ENCODE results near the gene GCNA. TPM values are rescaled to one million over a fixed set of nuclear protein-coding genes. Genes with fewer than 3 reads are reported as not detected.
A peak's percentile ranks its signal among the peaks of the same experiment; 100 is the strongest.

Gene GCNA
- polyA plus RNA-seq, 1 of the 3 experiments (the other 2 are of a cell fraction) = 1.8 TPM

GRCh38 chrX:71533516-71533850 lies 44.8 kb upstream of the GCNA start:
- Histone ChIP-seq H3F3A (replicated peaks; ENCODE audit: insufficient read depth) (peaks cover 12% of the 10 kb centered on the region), H2AFZ (ENCODE audit: low read depth) (0 out of 2 replicates have a peak overlapping the region, but pooled peaks have one; percentile 4), H3K36me3 (replicated peaks in 1 of 2; ENCODE audit: control insufficient read depth in 1 of 2, insufficient read depth in 2 of 2, low read length in 1 of 2) (peaks cover 6 to 8% of the 10 kb centered on the region in 2 experiments), H3K9me3 (no peaks in the 10 kb centered on the region), H3K4me1 (ENCODE audit: control insufficient read depth in 1 of 2, insufficient read depth in 2 of 2, low read depth in 1 of 2, low read length in 1 of 2) (peaks cover 0 to 8% of the 10 kb centered on the region in 2 experiments; a peak in 2 of 4 replicates), H4K20me1 (ENCODE audit: insufficient read depth) (peaks cover 41% of the 10 kb centered on the region), H3K27ac (ENCODE audit: low read depth in 2 of 2, low read length in 1 of 2) (peak overlapping the region; percentile 80 to 89), H3K27me3 (ENCODE audit: insufficient read depth) (peaks cover 14% of the 10 kb centered on the region; the same call in 1 of the 2 replicates), H3K9ac (peak overlapping the region; percentile 87), H3K79me2 (ENCODE audit: insufficient read depth) (peaks cover 56% of the 10 kb centered on the region), H3K4me3 (ENCODE audit: low read depth in 2 of 2, low read length in 1 of 2) (peak overlapping the region; percentile 61 to 72), H3K4me2 (peak overlapping the region; percentile 68), H3K9me2 (no peaks in the 10 kb centered on the region)
- ChIA-PET CTCF (interaction anchor here (0.9 to 1.1 kb wide), 3 partner anchors 9 to 119 kb away, joined by 3 to 4 read pairs (median 3); no protein-coding TSS in a partner anchor), POLR2A (interaction anchor here (1.6 kb wide), 1 partner anchor 167 kb away, joined by 5 read pairs; the partner anchor contains the start of gene TAF1)
- 13% methylated on average over 12 of the region's 12 CpGs for WGBS (ENCODE audit: low lambda C conversion rate)
- no peak for TF ChIP-seq MEF2A (IDR thresholded peaks at IDR 0.05; ENCODE audit: borderline replicate concordance, low read depth)
- TF ChIP-seq CHD2 (IDR thresholded peaks at IDR 0.05; ENCODE audit: low read length, partially characterized antibody) = no peak
- no peak for TF ChIP-seq TAF1 (IDR thresholded peaks at IDR 0.05; ENCODE audit: borderline replicate concordance, low read depth, low read length)
- no peak for TF ChIP-seq TCF12 (IDR thresholded peaks at IDR 0.05)
- TF ChIP-seq PBX3 (IDR thresholded peaks at IDR 0.05) = no peak
- no peak for TF ChIP-seq JUND (IDR thresholded peaks at IDR 0.05)
- no peak for DNase-seq

- H3K9me2 ChIP-seq = no peaks in the 10 kb centered on the region
- H3K36me3 ChIP-seq (replicated peaks in 1 of 2; ENCODE audit: control insufficient read depth in 1 of 2, insufficient read depth in 2 of 2, low read length in 1 of 2) = peaks cover 8% of the 10 kb centered on the region in 2 experiments
- DNase-seq = peak; percentile 42
- ChIA-PET CTCF (interaction anchor here (0.9 to 1.7 kb wide), 3 partner anchors 12 to 118 kb away, joined by 3 to 5 read pairs (median 3); no protein-coding TSS in a partner anchor), POLR2A (interaction anchor here (0.9 kb wide), 1 partner anchor 12 kb away, joined by 3 read pairs; no protein-coding TSS in a partner anchor)
- H3K27ac ChIP-seq (ENCODE audit: low read depth in 2 of 2, low read length in 1 of 2) = peak overlapping the region; percentile 80 to 89
- TF ChIP-seq CHD2 (IDR thresholded peaks at IDR 0.05; ENCODE audit: low read length, partially characterized antibody) (peak; percentile 58), TAF1 (IDR thresholded peaks at IDR 0.05; ENCODE audit: borderline replicate concordance, low read depth, low read length) (0 out of 2 replicates have a peak, but pooled peaks have one; percentile 6), EP300 (IDR thresholded peaks at IDR 0.05; ENCODE audit: borderline replicate concordance in 1 of 2, low read depth in 1 of 2, low read length in 1 of 2) (no peak), PBX3 (IDR thresholded peaks at IDR 0.05) (0 out of 2 replicates have a peak, but pooled peaks have one; percentile 6)
- H3K9me3 ChIP-seq = no peaks in the 10 kb centered on the region
- peaks cover 16% of the 10 kb centered on the region for H3F3A ChIP-seq (replicated peaks; ENCODE audit: insufficient read depth)
- peak overlapping the region; percentile 61 to 72 for H3K4me3 ChIP-seq (ENCODE audit: low read depth in 2 of 2, low read length in 1 of 2)
- H3K9ac ChIP-seq = peak overlapping the region; percentile 87
- WGBS (ENCODE audit: low lambda C conversion rate) = 11% methylated on average over 31 of the region's 31 CpGs
- H3K27me3 ChIP-seq (ENCODE audit: insufficient read depth) = peaks cover 14% of the 10 kb centered on the region; the same call in 1 of the 2 replicates
- peaks cover 61% of the 10 kb centered on the region for H3K79me2 ChIP-seq (ENCODE audit: insufficient read depth)
- H3K4me1 ChIP-seq (ENCODE audit: control insufficient read depth in 1 of 2, insufficient read depth in 2 of 2, low read depth in 1 of 2, low read length in 1 of 2) = peaks cover 0 to 8% of the 10 kb centered on the region in 2 experiments; a peak in 2 of 4 replicates
- peak overlapping the region; percentile 68 for H3K4me2 ChIP-seq
- peaks cover 46% of the 10 kb centered on the region for H4K20me1 ChIP-seq (ENCODE audit: insufficient read depth)
- 0 out of 2 replicates have a peak overlapping the region, but pooled peaks have one; percentile 4 for H2AFZ ChIP-seq (ENCODE audit: low read depth)
Measured at GRCh38 chrX:71533851-71534561, 44.2 kb upstream of the GCNA start.
